K562 (cell line): ENCODE results near the gene MAB21L3. TPM values are rescaled to one million over a fixed set of nuclear protein-coding genes. Genes with fewer than 3 reads are reported as not detected.

Experiments
- ATAC-seq: fragments of 200-7000 bp; cut with Tn5 transposase; 3 replicates; pipeline ENCODE4 v1.9.1; 2020; ENCODE audit warnings: moderate library complexity
- BruUV-seq: library from RNA; stranded (reverse); fragments of 400-500 nt; replicated peaks from 2 replicates; lab custom pipeline; 2021; lab: Mats Ljungman, UMichigan
- CTCF ChIA-PET: fragments of 300-600 bp; formaldehyde crosslinking; extraction: SDS; loops from one replicate; lab custom pipeline; 2021; ENCODE audit warnings: low intra/inter-chr PET ratio; lab: Yijun Ruan, JAX
- POLR2A ChIA-PET: fragments of 300-600, 350-650 bp; sonication (Branson Sonifier 250); formaldehyde crosslinking; extraction: SDS; loops from one replicate; lab custom pipeline; 2021; ENCODE audit warnings: antibody characterized with exemption, inconsistent platforms; lab: Yijun Ruan, JAX
- DNase-seq, 4 experiments: peaks; one replicate each; pipeline versions ENCODE4 v3.0.0 to v3.0.0-alpha.2; 2011 to 2018; ENCODE audit warnings: low spot score in 3 of 4, mixed read lengths in 3 of 4; ENCODE audit errors: extremely low read depth in 1 of 4
- FAIRE-seq: peaks from 2 replicates; lab custom pipeline; 2011; peaks lifted over from hg19 to GRCh38; lab: Jason Lieb, UNC
- H2AFZ ChIP-seq: 2 replicates; pipeline ENCODE4 v1.6.0; 2011; ENCODE audit warnings: low read depth, low read length, control low read depth, inconsistent platforms
- H3K27ac ChIP-seq: fragments of 200-600 bp; 3 replicates; pipeline ENCODE4 v1.8.0; 2011; ENCODE audit warnings: low read depth, mild to moderate bottlenecking, control low read depth, inconsistent platforms, low read length, moderate library complexity, mixed read lengths; ENCODE audit errors: extremely low read depth
- H3K27me3 ChIP-seq, 2 experiments: fragments of 300-600 bp in 1 of 2; 2 replicates in 1 of 2; 3 replicates in 1 of 2; pipeline versions ENCODE4 v1.6.0 to v1.8.0; 2011; ENCODE audit warnings: inconsistent platforms in 2 of 2, low read length in 2 of 2, mild to moderate bottlenecking in 1 of 2, mixed read lengths in 1 of 2, moderate library complexity in 1 of 2; ENCODE audit not compliant: control insufficient read depth in 2 of 2, insufficient read depth in 2 of 2
- H3K36me3 ChIP-seq: fragments of 300-600 bp; 3 replicates; pipeline ENCODE4 v1.8.0; 2011; ENCODE audit warnings: mild to moderate bottlenecking, low read length, inconsistent platforms; ENCODE audit not compliant: control insufficient read depth, insufficient read depth
- H3K4me1 ChIP-seq, 2 experiments: fragments of 200-600 bp in 1 of 2; replicated peaks in 1 of 2; 2 replicates in 1 of 2; 3 replicates in 1 of 2; pipeline versions ENCODE4 v1.5.1 to v1.8.0; 2011; ENCODE audit warnings: inconsistent platforms in 2 of 2, low read length in 2 of 2, mild to moderate bottlenecking in 1 of 2, mixed read lengths in 1 of 2, moderate library complexity in 1 of 2; ENCODE audit not compliant: control insufficient read depth in 2 of 2, insufficient read depth in 2 of 2
- H3K4me2 ChIP-seq: 2 replicates; pipeline ENCODE4 v1.6.1; 2011; ENCODE audit warnings: low read length, control low read depth, inconsistent platforms, mixed read lengths; ENCODE audit not compliant: insufficient read depth
- H3K4me3 ChIP-seq: fragments of 200-600 bp; sonication (generic), shearing (Covaris generic); 2 replicates; pipeline ENCODE4 v1.5.1; 2016; ENCODE audit warnings: control low read depth, inconsistent platforms
- H3K79me2 ChIP-seq: fragments of 200-600 bp; 3 replicates; pipeline ENCODE4 v1.8.0; 2011; ENCODE audit warnings: low read length, inconsistent platforms; ENCODE audit not compliant: control insufficient read depth, insufficient read depth
- H3K9ac ChIP-seq, 2 experiments: 2 replicates each; pipeline versions ENCODE4 v1.6.0 to v1.6.1; 2011; ENCODE audit warnings: low read depth in 2 of 2, low read length in 2 of 2, control low read depth in 1 of 2, inconsistent platforms in 1 of 2, mild to moderate bottlenecking in 1 of 2, mixed read lengths in 1 of 2; ENCODE audit not compliant: insufficient read depth in 1 of 2
- H3K9me1 ChIP-seq: one replicate; pipeline ENCODE4 v1.6.0; 2011; ENCODE audit warnings: inconsistent platforms, mild to moderate bottlenecking, low read length, moderate library complexity; ENCODE audit not compliant: control insufficient read depth, insufficient read depth
- H3K9me3 ChIP-seq: replicated peaks from 2 replicates; pipeline ENCODE4 v1.5.1; 2011; ENCODE audit warnings: low read depth, low read length, inconsistent platforms; ENCODE audit not compliant: control insufficient read depth, insufficient read depth
- H4K20me1 ChIP-seq: replicated peaks from 2 replicates; pipeline ENCODE4 v1.6.1; 2011; ENCODE audit warnings: low read length, inconsistent platforms, mixed read lengths; ENCODE audit not compliant: control insufficient read depth, insufficient read depth
- CC2D1A ChIP-seq: fragments of 450-650 bp; IDR thresholded peaks from 2 replicates; pipeline ENCODE4 v1.6.1; 2017; ENCODE audit warnings: mild to moderate bottlenecking
- NFIC ChIP-seq: fragments of 450-650 bp; IDR thresholded peaks from 2 replicates; pipeline ENCODE4 v1.6.1; 2017; ENCODE audit warnings: mild to moderate bottlenecking, inconsistent platforms
- NFIX ChIP-seq: fragments of 250-450 bp; sonication (Bioruptor Pico); IDR thresholded peaks from 2 replicates; pipeline ENCODE4 v1.4.0; 2020; ENCODE audit warnings: low read depth, mild to moderate bottlenecking, moderate library complexity
- ZKSCAN1 ChIP-seq: fragments of 150-350 bp; IDR thresholded peaks from 2 replicates; pipeline ENCODE4 v1.6.1; 2016; ENCODE audit warnings: low read depth, low read length
- ZNF274 ChIP-seq: IDR thresholded peaks from 2 replicates; pipeline ENCODE4 v1.6.1; 2011; ENCODE audit warnings: low read depth, mild to moderate bottlenecking, low read length, moderate library complexity, borderline replicate concordance
- ZNF551 ChIP-seq: fragments of 250-450 bp; sonication (Bioruptor Pico); IDR thresholded peaks from 2 replicates; pipeline ENCODE4 v1.5.0; 2021; ENCODE audit warnings: mild to moderate bottlenecking, moderate library complexity
- in situ Hi-C: fragments of 300-500 bp; cut with MboI; formaldehyde crosslinking; loops from 4 replicates; pipeline ENCODE4 v1.15.0; 2018; ENCODE audit warnings: inconsistent platforms, mixed read lengths
- intact Hi-C: fragments of 100-400 bp; cut with micrococcal nuclease; formaldehyde crosslinking; loops from 2 replicates; pipeline ENCODE4 v1.14.2; 2022
- polyA plus RNA-seq, 8 experiments: library from polyadenylated mRNA; depleted of rRNA in 4 of 8; stranded (reverse) in 5 of 8; unstranded in 3 of 8; fragments of >200 nt; fragmentation: Nextera tagmentation in 2 of 8; fragmentation: Illumina TruSeq in 1 of 8; extraction: Ambion mirVana in 2 of 8; extraction: Trizol in 1 of 8; gene quantifications; 2 replicates each; pipeline versions ENCODE4 v1.2.1 to v1.2.3, GENCODE V29; 2011 to 2014; ENCODE audit warnings: inconsistent platforms in 1 of 8, missing spikeins in 1 of 8
- total RNA-seq, 7 experiments: library from RNA; depleted of rRNA in 6 of 7; stranded (reverse); fragments of >200 nt in 6 of 7; fragmentation: Illumina TruSeq in 2 of 7; extraction: Trizol in 2 of 7; gene quantifications; 2 replicates each; pipeline versions ENCODE4 v1.2.1 to v1.2.3, GENCODE V29; 2011 to 2021; ENCODE audit warnings: low replicate concordance in 1 of 7

MAB21L3 gene
- total and polyA plus RNA-seq, 9 of the 15 experiments (the other 6 are each of a cell fraction or from before 2014, with no cell fraction given): not detected

DNA sequence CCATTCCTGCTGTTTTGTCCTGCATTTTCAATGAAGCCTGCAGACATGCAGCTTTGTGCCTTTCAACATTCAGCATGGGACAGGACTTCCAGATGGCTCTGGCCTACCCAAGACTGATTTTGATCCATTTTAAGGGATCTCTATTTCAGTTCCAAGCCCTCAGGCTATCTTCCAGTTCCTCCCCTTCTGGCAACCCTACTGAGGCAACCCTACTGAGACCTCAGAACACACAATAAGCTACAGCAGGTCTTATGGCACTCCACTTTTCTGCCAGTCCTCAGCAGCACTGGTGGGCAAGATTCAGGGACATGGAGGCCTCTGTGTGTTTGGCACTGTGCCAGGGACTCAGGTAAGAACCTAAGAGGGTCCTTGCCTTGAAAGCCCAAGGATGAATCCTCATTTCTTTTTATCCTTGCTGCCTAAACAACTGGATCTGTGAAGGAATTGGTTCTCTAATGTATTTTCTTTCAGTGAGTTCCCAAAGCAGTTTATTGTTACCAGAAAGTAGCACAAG lies 50.7 kb downstream of the MAB21L3 start:
- no peak overlapping the region for H3K4me2 ChIP-seq
- no TSS peak for BruUV-seq
- in situ Hi-C loops: no loop called here

GRCh38 chr1:116163533-116163932 lies 52.3 kb downstream of the MAB21L3 start:
- POLR2A ChIA-PET: no interaction called here
- in situ Hi-C loops: no loop called here

More for the DNA sequence above, 50.7 kb downstream of the MAB21L3 start:
- intact Hi-C loops: no loop called here
- TF ChIP-seq NFIC (peak; percentile 97), ZNF274 (no peak), NFIX (CRISPR knock-in tag) (peak; percentile 91)
- no peak for FAIRE-seq
- Histone ChIP-seq H3K36me3 (no peaks in the 10 kb centered on the region; the same call in 2 of the 3 replicates), H4K20me1 (no peaks in the 10 kb centered on the region), H3K27me3 (peaks cover 3 to 18% of the 10 kb centered on the region in 2 experiments; a peak in 4 of 5 replicates), H3K9me3 (no peaks in the 10 kb centered on the region), H3K4me1 (peaks cover 0 to 3% of the 10 kb centered on the region in 2 experiments; a peak in 3 of 5 replicates), H3K9me1 (no peaks in the 10 kb centered on the region), H3K9ac (no peak overlapping the region), H3K79me2 (no peaks in the 10 kb centered on the region), H3K27ac (no peak overlapping the region), H3K4me3 (no peak overlapping the region), H2AFZ (no peak overlapping the region)
- no peak for DNase-seq
- POLR2A ChIA-PET: no interaction called here
- CTCF ChIA-PET: no interaction called here
- no peak for ATAC-seq

More at GRCh38 chr1:116163533-116163932, 52.3 kb downstream of the MAB21L3 start:
- H3K9me1 ChIP-seq: no peaks in the 10 kb centered on the region
- FAIRE-seq (no peak), DNase-seq (no peak), ATAC-seq (no peak)
- no peaks in the 10 kb centered on the region for H3K79me2 ChIP-seq
- peaks cover 12% of the 10 kb centered on the region in 2 experiments for H3K4me1 ChIP-seq
- H3K4me2 ChIP-seq: no peak overlapping the region
- intact Hi-C loops: no loop called here
- CTCF ChIA-PET: no interaction called here
- peaks cover 3 to 28% of the 10 kb centered on the region in 2 experiments; a peak in 4 of 5 replicates for H3K27me3 ChIP-seq
- no peaks in the 10 kb centered on the region; the same call in 2 of the 3 replicates for H3K36me3 ChIP-seq
- H3K9ac ChIP-seq: no peak overlapping the region
- no peaks in the 10 kb centered on the region for H4K20me1 ChIP-seq
- H3K27ac ChIP-seq: no peak overlapping the region
- BruUV-seq: no TSS peak
- TF ChIP-seq ZKSCAN1: peak; percentile 89
- no peak for TF ChIP-seq CC2D1A
- no peak for TF ChIP-seq ZNF551 (CRISPR knock-in tag)
- no peak overlapping the region for H3K4me3 ChIP-seq
- no peak overlapping the region for H2AFZ ChIP-seq
- H3K9me3 ChIP-seq: no peaks in the 10 kb centered on the region
